Dendritic cell treated with granulocyte-macrophage colony-stimulating factor and Interleukin-4, amounts not matched to agents 40 ng/mL and 50 ng/mL, for 4 days (primary cell): ENCODE data around the gene TET3.
"Not testable (repeated sequence)": the region's sequence is repeated elsewhere in the genome, so short reads cannot be mapped to it uniquely, and the experiment has no call there.

Experiments used
- H3K27ac Mint-ChIP-seq: one replicate; pipeline ENCODE4 v1.8.0; 2022; ENCODE audit warnings: mild to moderate bottlenecking, mixed read lengths
- H3K27me3 Mint-ChIP-seq: one replicate; pipeline ENCODE4 v1.8.0; 2022; ENCODE audit warnings: mild to moderate bottlenecking, mixed read lengths
- H3K36me3 Mint-ChIP-seq: one replicate; pipeline ENCODE4 v1.8.0; 2022; ENCODE audit warnings: low read depth, mixed read lengths
- H3K4me1 Mint-ChIP-seq: one replicate; pipeline ENCODE4 v1.8.0; 2022; ENCODE audit warnings: low read depth, mixed read lengths
- H3K4me3 Mint-ChIP-seq: one replicate; pipeline ENCODE4 v1.8.0; 2022; ENCODE audit warnings: mild to moderate bottlenecking, moderate library complexity, mixed read lengths
- H3K9me3 Mint-ChIP-seq: one replicate; pipeline ENCODE4 v1.8.0; 2022; ENCODE audit warnings: mixed read lengths
- intact Hi-C: fragments of 100-400 bp; cut with micrococcal nuclease; formaldehyde crosslinking; loops from one replicate; pipeline ENCODE4 v1.15.0; 2022

Gene TET3

GRCh38 chr2:73984203-73984921 lies at the start of gene TET3:
TET3 (plus strand) TSS chr2:73984910; CDS start chr2:73986404, 1,494 bp downstream.
- Mint-ChIP-seq H3K4me1 (peaks cover 85% of the 10 kb centered on the region), H3K9me3 (no peaks in the 10 kb centered on the region), H3K4me3 (peak within 1 kb of the TSS; percentile 97), H3K27ac (peak within 1 kb of the TSS; percentile 94), H3K36me3 (peaks cover 58% of the 10 kb centered on the region), H3K27me3 (no peaks in the 10 kb centered on the region)
- intact Hi-C loops = loop anchor here (2.0 to 10.0 kb wide), 2 partner anchors 42 to 130 kb away; no protein-coding TSS in a partner anchor

- no peaks in the 10 kb centered on the region for H3K27me3 Mint-ChIP-seq
- H3K4me3 Mint-ChIP-seq = no peak overlapping the region
- intact Hi-C loops = no loop called here
- H3K36me3 Mint-ChIP-seq = peaks cover 72% of the 10 kb centered on the region
- H3K27ac Mint-ChIP-seq = no peak overlapping the region
- H3K9me3 Mint-ChIP-seq = no peaks in the 10 kb centered on the region
- peaks cover 65% of the 10 kb centered on the region for H3K4me1 Mint-ChIP-seq
Measured at GRCh38 chr2:73935641-73936040, 49.1 kb upstream of the TET3 start.

GRCh38 chr2:73937103-73937885 lies 47.4 kb upstream of the TET3 start:
- intact Hi-C loops = no loop called here
- H3K27me3 Mint-ChIP-seq = no peaks in the 10 kb centered on the region
- no peak overlapping the region for H3K4me3 Mint-ChIP-seq
- H3K9me3 Mint-ChIP-seq = no peaks in the 10 kb centered on the region
- H3K36me3 Mint-ChIP-seq = peaks cover 68% of the 10 kb centered on the region
- peak overlapping the region; percentile 61 for H3K27ac Mint-ChIP-seq
- peaks cover 54% of the 10 kb centered on the region for H3K4me1 Mint-ChIP-seq

- Mint-ChIP-seq H3K27ac (peak overlapping the region; percentile 61), H3K4me3 (no peak overlapping the region), H3K9me3 (no peaks in the 10 kb centered on the region), H3K27me3 (no peaks in the 10 kb centered on the region), H3K4me1 (peaks cover 48% of the 10 kb centered on the region), H3K36me3 (peaks cover 67% of the 10 kb centered on the region)
- intact Hi-C loops = no loop called here
Measured at GRCh38 chr2:73937899-73938298, 46.8 kb upstream of the TET3 start.

- H3K36me3 Mint-ChIP-seq = peaks cover 67% of the 10 kb centered on the region
- H3K27ac Mint-ChIP-seq = no peak overlapping the region
- intact Hi-C loops = no loop called here
- no peaks in the 10 kb centered on the region for H3K9me3 Mint-ChIP-seq
- peaks cover 41% of the 10 kb centered on the region for H3K4me1 Mint-ChIP-seq
- no peak overlapping the region for H3K4me3 Mint-ChIP-seq
- H3K27me3 Mint-ChIP-seq = no peaks in the 10 kb centered on the region
Measured at GRCh38 chr2:73938718-73939352, 45.9 kb upstream of the TET3 start.

- Mint-ChIP-seq H3K36me3 (peaks cover 67% of the 10 kb centered on the region), H3K4me1 (peaks cover 44% of the 10 kb centered on the region), H3K4me3 (no peak overlapping the region), H3K27ac (peak overlapping the region; percentile 42), H3K9me3 (no peaks in the 10 kb centered on the region), H3K27me3 (no peaks in the 10 kb centered on the region)
- intact Hi-C loops = no loop called here
Measured at GRCh38 chr2:73939419-73939818, 45.3 kb upstream of the TET3 start.

- H3K9me3 Mint-ChIP-seq, H3K27me3 Mint-ChIP-seq, intact Hi-C loops, H3K4me3 Mint-ChIP-seq: not testable (repeated sequence)
- peaks cover 51% of the 10 kb centered on the region for H3K4me1 Mint-ChIP-seq
- peak overlapping the region; percentile 42 for H3K27ac Mint-ChIP-seq
- peaks cover 67% of the 10 kb centered on the region for H3K36me3 Mint-ChIP-seq
Measured at GRCh38 chr2:73940066-73940465, 44.6 kb upstream of the TET3 start.

- H3K9me3 Mint-ChIP-seq = no peaks in the 10 kb centered on the region
- H3K4me3 Mint-ChIP-seq = no peak overlapping the region
- H3K4me1 Mint-ChIP-seq = peaks cover 54% of the 10 kb centered on the region
- intact Hi-C loops = no loop called here
- peaks cover 72% of the 10 kb centered on the region for H3K36me3 Mint-ChIP-seq
- H3K27ac Mint-ChIP-seq = no peak overlapping the region
- H3K27me3 Mint-ChIP-seq = no peaks in the 10 kb centered on the region
Measured at GRCh38 chr2:73942664-73943063, 42.0 kb upstream of the TET3 start.

- H3K9me3 Mint-ChIP-seq = no peaks in the 10 kb centered on the region
- H3K27me3 Mint-ChIP-seq = no peaks in the 10 kb centered on the region
- no peak overlapping the region for H3K4me3 Mint-ChIP-seq
- intact Hi-C loops = no loop called here
- peaks cover 63% of the 10 kb centered on the region for H3K4me1 Mint-ChIP-seq
- peak overlapping the region; percentile 86 for H3K27ac Mint-ChIP-seq
- H3K36me3 Mint-ChIP-seq = peaks cover 78% of the 10 kb centered on the region
Measured at GRCh38 chr2:73944714-73945113, 40.0 kb upstream of the TET3 start.

GRCh38 chr2:73946215-73946614 lies 38.5 kb upstream of the TET3 start:
- Mint-ChIP-seq H3K36me3 (peaks cover 82% of the 10 kb centered on the region), H3K4me3 (no peak overlapping the region), H3K27me3 (no peaks in the 10 kb centered on the region), H3K4me1 (peaks cover 68% of the 10 kb centered on the region), H3K9me3 (no peaks in the 10 kb centered on the region), H3K27ac (peak overlapping the region; percentile 86)
- intact Hi-C loops = no loop called here

- H3K27ac Mint-ChIP-seq = peak overlapping the region; percentile 86
- H3K36me3 Mint-ChIP-seq = peaks cover 82% of the 10 kb centered on the region
- intact Hi-C loops = no loop called here
- no peaks in the 10 kb centered on the region for H3K27me3 Mint-ChIP-seq
- H3K4me1 Mint-ChIP-seq = peaks cover 69% of the 10 kb centered on the region
- no peaks in the 10 kb centered on the region for H3K9me3 Mint-ChIP-seq
- H3K4me3 Mint-ChIP-seq = no peak overlapping the region
Measured at GRCh38 chr2:73946666-73947065, 38.0 kb upstream of the TET3 start.

- Mint-ChIP-seq H3K4me1 (peaks cover 75% of the 10 kb centered on the region), H3K27me3 (no peaks in the 10 kb centered on the region), H3K36me3 (peaks cover 86% of the 10 kb centered on the region), H3K9me3 (no peaks in the 10 kb centered on the region), H3K4me3 (peak overlapping the region; percentile 9), H3K27ac (peak overlapping the region; percentile 86)
- intact Hi-C loops = loop anchor here (2.0 kb wide), 1 partner anchor 19 kb away; no protein-coding TSS in a partner anchor
Measured at GRCh38 chr2:73947412-73948018, 37.2 kb upstream of the TET3 start.

GRCh38 chr2:73949802-73950201 lies 34.9 kb upstream of the TET3 start:
- peak overlapping the region; percentile 86 for H3K27ac Mint-ChIP-seq
- intact Hi-C loops = loop anchor here (2.0 kb wide), 1 partner anchor 21 kb away; no protein-coding TSS in a partner anchor

More at GRCh38 chr2:73949802-73950201, 34.9 kb upstream of the TET3 start:
- Mint-ChIP-seq H3K9me3 (no peaks in the 10 kb centered on the region), H3K36me3 (peaks cover 78% of the 10 kb centered on the region), H3K4me1 (peaks cover 82% of the 10 kb centered on the region), H3K27me3 (no peaks in the 10 kb centered on the region), H3K4me3 (no peak overlapping the region)
